ENCODE measurements around the gene PRKG1.

Gene PRKG1

GRCh38 chr10:51806079-51806835 lies 732.0 kb downstream of the PRKG1 start:
- DNase-seq (ENCODE audit: low read depth in 2 of 2) = no peak

GRCh38 chr10:51808187-51808586 lies 733.9 kb downstream of the PRKG1 start:
- no peak for DNase-seq (ENCODE audit: low read depth in 2 of 2)

GRCh38 chr10:51815723-51816122 lies 741.4 kb downstream of the PRKG1 start:
- DNase-seq (ENCODE audit: low read depth in 2 of 2) = no peak

GRCh38 chr10:51821045-51821444 lies 746.8 kb downstream of the PRKG1 start:
- DNase-seq (ENCODE audit: low read depth in 2 of 2) = no peak

- DNase-seq (ENCODE audit: low read depth in 2 of 2) = no peak
Measured at GRCh38 chr10:51821745-51822144, 747.5 kb downstream of the PRKG1 start.

GRCh38 chr10:51832652-51833383 lies 758.5 kb downstream of the PRKG1 start:
- DNase-seq (ENCODE audit: low read depth in 2 of 2) = peak; percentile 4 to 7

GRCh38 chr10:51834548-51834947 lies 760.3 kb downstream of the PRKG1 start:
- DNase-seq (ENCODE audit: low read depth in 2 of 2) = no peak

GRCh38 chr10:51838471-51838870 lies 764.2 kb downstream of the PRKG1 start:
- no peak for DNase-seq (ENCODE audit: low read depth in 2 of 2)

- DNase-seq (ENCODE audit: low read depth in 2 of 2) = no peak
Measured at GRCh38 chr10:51843966-51844365, 769.7 kb downstream of the PRKG1 start.

GRCh38 chr10:51846856-51847506 lies 772.7 kb downstream of the PRKG1 start:
- DNase-seq (ENCODE audit: low read depth in 2 of 2) = no peak

- no peak for DNase-seq (ENCODE audit: low read depth in 2 of 2)
Measured at GRCh38 chr10:51852297-51852696, 778.0 kb downstream of the PRKG1 start.

- DNase-seq (ENCODE audit: low read depth in 2 of 2) = no peak
Measured at GRCh38 chr10:51857305-51857704, 783.0 kb downstream of the PRKG1 start.

- no peak for DNase-seq (ENCODE audit: low read depth in 2 of 2)
Measured at GRCh38 chr10:51860257-51860656, 786.0 kb downstream of the PRKG1 start.

GRCh38 chr10:51861051-51861450 lies 786.8 kb downstream of the PRKG1 start:
- no peak for DNase-seq (ENCODE audit: low read depth in 2 of 2)

- no peak for DNase-seq (ENCODE audit: low read depth in 2 of 2)
Measured at GRCh38 chr10:51861731-51862130, 787.4 kb downstream of the PRKG1 start.

GRCh38 chr10:51862149-51862548 lies 787.9 kb downstream of the PRKG1 start:
- DNase-seq (ENCODE audit: low read depth in 2 of 2) = no peak

- no peak for DNase-seq (ENCODE audit: low read depth in 2 of 2)
Measured at GRCh38 chr10:51867956-51868355, 793.7 kb downstream of the PRKG1 start.

GRCh38 chr10:51874131-51874530 lies 799.8 kb downstream of the PRKG1 start:
- DNase-seq (ENCODE audit: low read depth in 2 of 2) = no peak

GRCh38 chr10:51875610-51876009 lies 801.3 kb downstream of the PRKG1 start:
- no peak for DNase-seq (ENCODE audit: low read depth in 2 of 2)

GRCh38 chr10:51876503-51876902 lies 802.2 kb downstream of the PRKG1 start:
- no peak for DNase-seq (ENCODE audit: low read depth in 2 of 2)

- no peak for DNase-seq (ENCODE audit: low read depth in 2 of 2)
Measured at GRCh38 chr10:51876979-51877378, 802.7 kb downstream of the PRKG1 start.

- DNase-seq (ENCODE audit: low read depth in 2 of 2) = no peak
Measured at GRCh38 chr10:51877636-51878035, 803.3 kb downstream of the PRKG1 start.

- DNase-seq (ENCODE audit: low read depth in 2 of 2) = no peak
Measured at GRCh38 chr10:51878695-51879094, 804.4 kb downstream of the PRKG1 start.

Measured in stimulated activated CD4-positive, alpha-beta T cell treated with anti-CD3 and anti-CD28 coated beads, Interleukin-15, amount 100 ng/mL, for 48 hours (primary cell).